ENCODE results near the gene C6orf47. TPM values are rescaled to one million over a fixed set of nuclear protein-coding genes. Genes with fewer than 3 reads are reported as not detected.
A peak's percentile ranks its signal among the peaks of the same experiment; 100 is the strongest.

The C6orf47 gene
- polyA plus RNA-seq, 1 donor from 2014 or later = 17.2 TPM

GRCh38 chr6:31657406-31658157, 3.0 kb downstream of the C6orf47 start:
- Histone ChIP-seq H3K4me3 (ENCODE audit: low read length) (peak overlapping the region; percentile 29), H3K36me3 (ENCODE audit: insufficient read depth, low read length) (no peaks in the 10 kb centered on the region), H2AFZ (ENCODE audit: low read depth, low read length) (no peak overlapping the region), H3K4me2 (ENCODE audit: low read length) (no peak overlapping the region), H3K9me2 (ENCODE audit: insufficient read depth, low read length) (no peaks in the 10 kb centered on the region), H3K9me3 (ENCODE audit: low read length) (no peaks in the 10 kb centered on the region), H3K27me3 (ENCODE audit: insufficient read depth, low read depth, low read length) (no peaks in the 10 kb centered on the region), H3K79me2 (replicated peaks; ENCODE audit: insufficient read depth, low read length) (peaks cover 21% of the 10 kb centered on the region), H3K9ac (ENCODE audit: low read length) (no peak overlapping the region), H4K20me1 (ENCODE audit: insufficient read depth) (no peaks in the 10 kb centered on the region), H3F3A (ENCODE audit: insufficient read depth, low read length, poor library complexity, severe bottlenecking) (peaks cover 3% of the 10 kb centered on the region), H3K27ac (ENCODE audit: low read length) (no peak overlapping the region)
- TF ChIP-seq EP300 (conservative IDR thresholded peaks at IDR 0.05; ENCODE audit: poor library complexity, severe bottlenecking) (no peak), RAD21 (conservative IDR thresholded peaks at IDR 0.05) (no peak)

GRCh38 chr6:31655349-31656237, 5.0 kb downstream of the C6orf47 start, which contains the start of gene APOM:
Gene APOM, plus strand, starts transcription at chr6:31655894. Its CDS starts 73 bp downstream, at chr6:31655967.
- Histone ChIP-seq H3K27ac (ENCODE audit: low read length) (no peak within 1 kb of the TSS), H3K9me3 (ENCODE audit: low read length) (no peaks in the 10 kb centered on the region), H3K9me2 (ENCODE audit: insufficient read depth, low read length) (no peaks in the 10 kb centered on the region), H3K4me3 (ENCODE audit: low read length) (no peak within 1 kb of the TSS), H3K9ac (ENCODE audit: low read length) (no peak within 1 kb of the TSS), H3K79me2 (replicated peaks; ENCODE audit: insufficient read depth, low read length) (peaks cover 26% of the 10 kb centered on the region), H3K27me3 (ENCODE audit: insufficient read depth, low read depth, low read length) (no peaks in the 10 kb centered on the region), H3K36me3 (ENCODE audit: insufficient read depth, low read length) (no peaks in the 10 kb centered on the region), H4K20me1 (ENCODE audit: insufficient read depth) (no peaks in the 10 kb centered on the region), H2AFZ (ENCODE audit: low read depth, low read length) (no peak within 1 kb of the TSS), H3K4me2 (ENCODE audit: low read length) (no peak within 1 kb of the TSS), H3F3A (ENCODE audit: insufficient read depth, low read length, poor library complexity, severe bottlenecking) (peaks cover 3% of the 10 kb centered on the region)
- TF ChIP-seq SMC3 (conservative IDR thresholded peaks at IDR 0.05; ENCODE audit: poor library complexity) (no peak), TAF1 (IDR thresholded peaks at IDR 0.05; ENCODE audit: low read depth) (no peak), RAD21 (conservative IDR thresholded peaks at IDR 0.05) (no peak), EZH2 (IDR thresholded peaks at IDR 0.05; ENCODE audit: borderline replicate concordance, insufficient read depth, low read length, poor library complexity, severe bottlenecking) (no peak), MXI1 (conservative IDR thresholded peaks at IDR 0.05; ENCODE audit: poor library complexity, severe bottlenecking) (no peak), POLR2AphosphoS5 (IDR thresholded peaks at IDR 0.05) (no peak), EP300 (conservative IDR thresholded peaks at IDR 0.05; ENCODE audit: poor library complexity, severe bottlenecking) (no peak), CTCF (IDR thresholded peaks at IDR 0.05; ENCODE audit: poor library complexity, severe bottlenecking) (no peak)
- TF ChIP-seq, protein P1, sequence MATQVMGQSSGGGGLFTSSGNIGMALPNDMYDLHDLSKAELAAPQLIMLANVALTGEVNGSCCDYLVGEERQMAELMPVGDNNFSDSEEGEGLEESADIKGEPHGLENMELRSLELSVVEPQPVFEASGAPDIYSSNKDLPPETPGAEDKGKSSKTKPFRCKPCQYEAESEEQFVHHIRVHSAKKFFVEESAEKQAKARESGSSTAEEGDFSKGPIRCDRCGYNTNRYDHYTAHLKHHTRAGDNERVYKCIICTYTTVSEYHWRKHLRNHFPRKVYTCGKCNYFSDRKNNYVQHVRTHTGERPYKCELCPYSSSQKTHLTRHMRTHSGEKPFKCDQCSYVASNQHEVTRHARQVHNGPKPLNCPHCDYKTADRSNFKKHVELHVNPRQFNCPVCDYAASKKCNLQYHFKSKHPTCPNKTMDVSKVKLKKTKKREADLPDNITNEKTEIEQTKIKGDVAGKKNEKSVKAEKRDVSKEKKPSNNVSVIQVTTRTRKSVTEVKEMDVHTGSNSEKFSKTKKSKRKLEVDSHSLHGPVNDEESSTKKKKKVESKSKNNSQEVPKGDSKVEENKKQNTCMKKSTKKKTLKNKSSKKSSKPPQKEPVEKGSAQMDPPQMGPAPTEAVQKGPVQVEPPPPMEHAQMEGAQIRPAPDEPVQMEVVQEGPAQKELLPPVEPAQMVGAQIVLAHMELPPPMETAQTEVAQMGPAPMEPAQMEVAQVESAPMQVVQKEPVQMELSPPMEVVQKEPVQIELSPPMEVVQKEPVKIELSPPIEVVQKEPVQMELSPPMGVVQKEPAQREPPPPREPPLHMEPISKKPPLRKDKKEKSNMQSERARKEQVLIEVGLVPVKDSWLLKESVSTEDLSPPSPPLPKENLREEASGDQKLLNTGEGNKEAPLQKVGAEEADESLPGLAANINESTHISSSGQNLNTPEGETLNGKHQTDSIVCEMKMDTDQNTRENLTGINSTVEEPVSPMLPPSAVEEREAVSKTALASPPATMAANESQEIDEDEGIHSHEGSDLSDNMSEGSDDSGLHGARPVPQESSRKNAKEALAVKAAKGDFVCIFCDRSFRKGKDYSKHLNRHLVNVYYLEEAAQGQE (IDR thresholded peaks at IDR 0.05; ENCODE audit: borderline replicate concordance) = no peak

Measured in neural cell (in vitro differentiated cells).